LHCN-M2 (cell line): ENCODE results near the gene CLCA2. TPM values are rescaled to one million over a fixed set of nuclear protein-coding genes. Genes with fewer than 3 reads are reported as not detected.

Experiments used
- DNase-seq: peaks from one replicate; pipeline ENCODE4 v3.0.0-alpha.2; 2012; ENCODE audit warnings: low read depth
- total RNA-seq: library from RNA; depleted of rRNA; stranded (reverse); fragments of >200 nt; gene quantifications from 2 replicates; pipeline ENCODE4 v1.2.3, GENCODE V29; 2014

The CLCA2 gene
- total RNA-seq, 1 experiment from 2014 or later, result 0.23 TPM

DNA sequence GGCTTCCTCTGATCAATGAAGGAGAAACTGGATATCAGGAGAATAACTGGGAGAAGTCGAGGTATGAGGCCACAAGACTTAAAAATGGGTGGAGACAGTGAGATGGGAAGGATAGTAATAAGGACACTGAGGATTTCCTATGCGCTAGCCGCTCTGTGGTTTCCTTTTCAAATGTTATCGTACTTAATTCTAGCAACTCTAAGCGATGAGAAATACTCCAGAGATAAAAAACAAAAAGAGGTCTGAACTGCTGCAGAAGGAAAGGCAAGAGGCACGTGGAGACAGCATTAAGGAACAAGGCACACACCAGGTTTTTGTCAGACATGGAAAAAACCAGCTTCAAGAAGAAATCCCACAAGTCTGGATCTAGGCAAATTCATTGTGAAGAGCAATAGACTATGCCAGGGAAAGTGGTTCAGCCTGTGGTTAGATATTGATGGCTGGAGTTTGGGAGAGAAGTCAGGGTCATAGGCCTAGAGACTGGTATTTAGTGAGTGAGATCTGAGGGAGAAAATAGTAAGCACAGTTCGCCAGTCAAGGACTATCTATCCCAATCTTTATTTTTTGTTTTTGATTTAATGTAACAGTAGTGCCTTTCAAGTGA, 5.3 kb downstream of the CLCA2 start:
- no peak for DNase-seq

DNA sequence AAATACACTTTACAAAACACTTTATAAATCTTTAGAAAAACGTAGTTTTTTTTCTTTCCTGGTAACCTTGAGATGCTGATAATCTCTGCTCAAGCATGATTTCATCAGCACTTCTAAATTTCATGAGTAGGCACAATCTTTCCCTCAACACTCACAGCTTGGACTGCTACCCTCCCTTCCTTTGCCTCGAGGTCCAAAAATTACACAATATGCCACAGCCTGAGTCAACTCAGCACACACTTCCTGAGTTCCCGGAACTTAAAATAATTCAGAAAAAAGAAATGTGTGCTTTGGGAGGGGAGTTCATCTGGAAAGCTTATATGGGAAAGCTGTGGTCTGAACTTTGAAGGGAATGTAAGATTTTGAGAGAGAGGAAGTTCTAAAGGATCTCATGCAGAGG, 5.9 kb downstream of the CLCA2 start:
- DNase-seq, result peak; percentile 92

DNA sequence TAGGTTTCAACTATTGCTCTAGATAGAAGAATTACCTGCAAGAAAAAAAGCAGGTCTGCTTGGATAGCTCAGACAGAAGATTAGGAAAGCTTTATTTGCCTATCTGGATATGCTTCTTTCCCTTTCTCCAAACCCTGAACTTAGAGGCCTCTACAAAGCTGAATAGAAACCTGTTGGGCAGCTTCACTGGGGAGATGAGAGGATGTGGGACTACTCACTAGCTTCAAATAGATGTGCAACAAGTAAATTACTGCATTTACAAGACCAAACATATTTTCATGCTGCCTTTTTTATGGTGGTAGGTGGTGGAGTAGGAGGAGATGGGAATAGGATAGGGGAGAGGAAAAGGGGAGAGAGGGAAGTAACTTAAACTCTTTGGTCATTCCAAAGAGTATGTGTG, 6.4 kb downstream of the CLCA2 start:
- DNase-seq, result no peak

DNA sequence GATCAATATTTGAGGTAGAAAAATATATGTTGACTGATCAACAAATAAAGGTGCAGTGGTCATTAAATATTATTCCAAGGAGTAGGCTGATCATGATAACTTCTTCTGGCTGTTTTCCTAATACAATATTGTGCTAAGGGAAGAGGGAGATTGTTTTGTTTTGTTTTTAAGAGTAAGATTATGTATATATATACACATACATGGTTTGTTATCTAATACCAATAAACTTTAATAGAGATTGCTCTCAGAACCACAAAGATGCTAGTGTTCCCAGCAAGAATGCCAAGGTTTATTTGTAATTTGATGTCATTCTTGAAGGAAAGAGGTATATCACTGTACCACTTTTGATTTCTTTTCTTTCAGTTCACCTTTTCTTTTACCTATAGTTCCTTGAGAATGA, 10.1 kb downstream of the CLCA2 start:
- DNase-seq, result no peak

DNA sequence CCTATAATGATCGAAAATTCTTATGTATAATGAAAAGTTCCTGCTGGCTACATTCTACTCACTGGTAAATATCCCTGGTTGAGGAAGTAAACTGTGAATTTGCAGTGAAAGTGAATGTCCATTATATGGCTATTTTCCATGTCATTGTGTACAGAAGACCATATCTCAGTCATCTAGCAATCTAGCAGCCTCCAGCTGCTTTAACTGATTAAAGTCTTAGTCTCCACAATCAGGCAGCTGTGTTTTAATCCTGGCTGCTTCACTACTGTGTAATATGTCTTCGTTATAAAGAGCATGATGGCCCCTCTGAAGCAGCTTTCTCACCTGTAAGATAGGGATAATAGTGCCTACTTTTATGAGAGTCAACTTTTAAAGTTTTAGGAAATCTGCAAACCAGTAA, 11.4 kb downstream of the CLCA2 start:
- no peak for DNase-seq

DNA sequence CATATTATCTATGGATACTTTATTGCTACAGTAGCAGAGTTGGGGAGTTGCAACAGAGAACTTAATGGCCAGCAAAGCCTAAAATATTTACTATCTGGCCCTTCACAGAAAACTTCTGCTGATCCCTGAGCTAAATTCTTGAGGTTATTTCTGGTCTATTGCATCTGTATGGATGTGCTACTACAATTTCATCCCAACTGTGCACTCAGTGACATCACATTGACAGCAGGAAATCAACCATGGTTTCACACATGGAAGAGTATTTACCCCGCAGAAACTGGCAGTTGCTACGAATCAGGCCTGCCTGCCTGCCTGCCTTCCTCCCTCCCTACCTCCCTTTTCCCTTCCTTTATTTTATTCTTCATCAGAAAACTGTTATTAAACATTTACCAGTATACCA, 12.1 kb downstream of the CLCA2 start:
- DNase-seq, result no peak

DNA sequence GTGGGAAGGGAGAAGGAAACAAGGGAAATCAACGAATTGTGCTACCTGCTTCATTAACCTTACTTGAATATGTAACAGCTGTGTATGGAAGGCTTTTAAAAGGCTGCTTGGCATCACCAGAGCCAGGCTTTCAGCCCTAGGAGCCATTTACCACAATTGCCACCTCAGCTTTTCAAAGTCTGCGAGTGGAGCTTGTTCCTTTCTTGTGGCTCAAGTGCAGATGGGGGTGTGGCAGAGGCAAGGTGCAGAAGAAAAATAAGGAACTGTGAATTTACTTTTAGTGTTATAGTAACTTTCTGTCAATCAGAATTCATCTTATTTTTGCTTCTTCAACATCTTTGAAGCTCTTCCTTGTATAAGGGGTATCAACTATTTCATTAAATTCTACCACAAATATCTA, 17.6 kb downstream of the CLCA2 start:
- DNase-seq, result no peak

DNA sequence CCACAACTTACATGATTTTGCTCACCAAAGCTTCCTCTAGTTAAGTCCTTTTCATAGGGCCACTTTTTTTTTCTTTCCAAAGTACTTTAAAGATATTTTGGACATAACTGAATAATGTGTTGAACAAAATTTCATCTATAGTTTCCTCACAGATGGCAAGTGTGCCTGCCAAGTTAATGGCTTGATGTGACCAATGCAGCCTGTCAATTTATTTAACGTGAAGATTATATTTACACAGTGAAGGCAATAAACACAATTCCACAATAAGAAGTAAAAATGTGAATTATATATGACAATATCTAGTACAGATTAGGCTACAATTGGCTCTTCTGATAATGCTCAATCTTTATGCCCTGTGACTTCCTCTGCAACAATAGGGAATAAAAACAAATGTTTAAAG, 18.0 kb downstream of the CLCA2 start:
- no peak for DNase-seq

DNA sequence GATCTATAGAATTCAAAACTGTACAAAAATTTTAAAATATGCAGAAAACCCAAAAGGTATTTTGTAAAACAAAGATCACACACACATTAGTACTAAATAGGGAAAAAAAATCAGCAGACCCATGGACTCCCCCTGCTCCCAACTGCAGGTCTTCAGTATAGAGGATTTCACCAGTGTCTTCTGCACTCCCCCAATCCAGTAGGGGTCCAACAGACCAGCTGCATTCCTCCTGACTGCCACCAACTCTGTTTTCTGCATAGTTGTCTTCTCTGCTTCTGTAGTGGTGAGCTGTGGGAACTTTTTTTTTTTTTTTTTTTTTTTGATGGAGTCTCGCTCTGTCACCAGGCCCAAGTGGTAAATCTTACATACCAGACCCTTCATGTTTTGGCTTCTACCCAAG, 21.9 kb downstream of the CLCA2 start:
- no peak for DNase-seq

DNA sequence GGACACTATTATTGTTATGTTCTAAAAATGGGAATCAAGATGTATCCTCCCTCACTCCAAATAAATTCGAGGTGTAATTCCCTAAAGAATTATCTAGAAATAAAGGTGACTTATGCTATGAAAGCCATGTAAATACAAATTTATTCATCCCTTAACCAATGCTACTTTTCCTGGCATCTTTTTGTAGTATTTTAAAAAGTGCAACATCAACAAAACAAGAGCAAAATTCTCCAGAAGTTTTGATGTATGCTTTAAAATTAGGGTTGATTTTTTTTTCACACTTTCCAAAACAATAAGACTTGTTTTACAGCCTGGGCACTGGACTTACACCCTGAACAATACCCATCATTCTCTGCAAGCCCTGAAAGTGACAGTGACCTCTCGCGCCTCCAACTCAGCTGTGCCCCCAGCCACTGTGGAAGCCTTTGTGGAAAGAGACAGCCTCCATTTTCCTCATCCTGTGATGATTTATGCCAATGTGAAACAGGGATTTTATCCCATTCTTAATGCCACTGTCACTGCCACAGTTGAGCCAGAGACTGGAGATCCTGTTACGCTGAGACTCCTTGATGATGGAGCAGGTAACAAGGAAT, 23.3 kb downstream of the CLCA2 start:
- no peak for DNase-seq

DNA sequence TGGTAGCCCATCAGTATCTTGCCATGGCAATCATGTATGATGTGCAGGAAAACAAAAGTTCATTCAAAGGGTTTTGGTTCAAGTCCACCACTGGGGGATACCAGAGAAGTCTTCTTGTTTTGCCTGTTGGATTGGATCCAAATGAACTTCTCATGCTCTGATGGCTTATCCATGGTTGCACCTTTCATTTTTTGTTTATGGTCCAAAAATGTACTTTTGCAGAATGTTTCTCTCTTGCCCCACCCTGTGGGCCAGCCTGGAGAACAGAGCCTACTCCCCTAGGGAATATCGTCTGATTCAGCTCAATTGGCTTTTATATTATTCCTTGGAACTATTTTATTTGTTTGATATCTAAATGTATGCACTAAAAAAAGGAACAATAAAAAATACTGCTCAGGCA, 24.7 kb downstream of the CLCA2 start:
- no peak for DNase-seq

DNA sequence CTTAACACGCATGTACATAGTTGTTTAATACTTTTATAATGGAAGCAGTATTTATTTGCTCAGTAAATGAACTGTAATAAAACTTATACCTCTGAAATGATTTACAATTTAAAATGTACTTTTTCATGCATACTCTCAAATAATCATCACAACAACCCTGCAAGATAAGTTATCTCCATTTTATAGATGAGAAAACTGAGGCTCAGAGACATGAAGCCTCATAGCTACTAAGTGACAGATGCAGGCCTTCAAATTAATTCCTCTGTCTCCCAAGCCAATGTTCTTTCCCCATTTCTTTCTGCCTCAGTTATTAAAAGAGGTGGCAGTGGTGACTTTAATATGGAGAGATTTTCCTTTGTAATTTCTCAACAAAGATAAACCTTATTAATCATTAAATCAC, 25.1 kb downstream of the CLCA2 start:
- DNase-seq, result no peak

DNA sequence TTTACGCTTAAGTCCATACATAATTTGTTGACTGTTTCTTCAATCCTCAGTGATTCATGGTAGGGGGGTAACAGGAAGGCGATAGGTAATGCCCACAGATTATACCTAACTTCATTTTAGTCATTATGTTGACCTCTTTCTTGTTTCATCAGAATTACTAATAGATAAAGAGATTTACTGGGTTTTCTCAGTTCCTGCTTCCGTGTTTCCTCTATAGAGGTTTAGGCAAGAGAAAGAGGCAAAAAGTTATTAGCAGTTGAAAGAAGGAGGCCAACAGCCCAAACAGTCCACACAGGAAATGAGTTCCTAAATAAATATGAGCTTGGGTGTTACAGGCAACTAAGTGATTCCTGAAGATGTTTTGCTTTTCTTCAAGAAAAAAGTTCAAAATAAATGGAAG, 26.9 kb downstream of the CLCA2 start:
- DNase-seq, result no peak

DNA sequence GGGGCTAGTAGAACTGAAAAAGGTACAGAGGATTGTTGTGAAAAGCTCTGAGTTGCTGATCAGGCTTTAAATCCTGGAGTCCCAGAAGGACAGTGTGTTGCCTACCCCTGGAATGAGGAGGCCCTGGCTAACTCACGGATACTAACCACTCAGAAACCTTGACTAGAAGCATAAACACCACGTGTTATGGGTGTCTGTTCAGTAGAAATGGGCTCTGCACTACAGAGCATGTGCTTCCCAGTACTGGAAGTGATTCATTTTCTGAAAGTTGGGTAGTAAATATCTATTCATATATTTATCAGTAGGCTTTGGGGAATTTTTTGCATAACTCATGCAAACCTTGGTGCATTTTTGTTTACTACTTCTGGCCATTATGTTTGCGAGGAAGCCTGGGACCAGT, 29.7 kb downstream of the CLCA2 start:
- no peak for DNase-seq

DNA sequence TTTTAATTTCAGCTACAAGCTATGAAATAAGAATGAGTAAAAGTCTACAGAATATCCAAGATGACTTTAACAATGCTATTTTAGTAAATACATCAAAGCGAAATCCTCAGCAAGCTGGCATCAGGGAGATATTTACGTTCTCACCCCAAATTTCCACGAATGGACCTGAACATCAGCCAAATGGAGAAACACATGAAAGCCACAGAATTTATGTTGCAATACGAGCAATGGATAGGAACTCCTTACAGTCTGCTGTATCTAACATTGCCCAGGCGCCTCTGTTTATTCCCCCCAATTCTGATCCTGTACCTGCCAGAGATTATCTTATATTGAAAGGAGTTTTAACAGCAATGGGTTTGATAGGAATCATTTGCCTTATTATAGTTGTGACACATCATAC, 31.1 kb downstream of the CLCA2 start:
- DNase-seq, result no peak

DNA sequence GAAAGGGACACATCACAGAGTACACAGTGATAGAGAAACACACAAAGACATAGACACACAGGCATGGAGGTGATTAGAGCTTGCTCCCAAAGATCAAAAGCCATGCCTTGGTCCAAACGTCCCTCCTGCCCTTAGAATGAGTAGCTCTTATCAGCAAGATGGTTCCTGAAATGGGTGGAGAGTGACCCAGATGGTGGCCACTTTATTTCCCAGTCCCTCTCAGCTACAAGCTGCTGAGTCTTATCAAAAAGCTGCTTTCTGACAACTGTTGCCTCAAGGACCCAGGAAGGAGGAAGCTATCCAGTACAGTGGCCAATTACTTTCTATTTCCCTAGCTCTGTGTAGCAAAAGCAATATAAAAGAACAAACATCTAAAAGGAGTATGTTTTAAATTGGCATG, 37.0 kb downstream of the CLCA2 start:
- DNase-seq, result no peak

DNA sequence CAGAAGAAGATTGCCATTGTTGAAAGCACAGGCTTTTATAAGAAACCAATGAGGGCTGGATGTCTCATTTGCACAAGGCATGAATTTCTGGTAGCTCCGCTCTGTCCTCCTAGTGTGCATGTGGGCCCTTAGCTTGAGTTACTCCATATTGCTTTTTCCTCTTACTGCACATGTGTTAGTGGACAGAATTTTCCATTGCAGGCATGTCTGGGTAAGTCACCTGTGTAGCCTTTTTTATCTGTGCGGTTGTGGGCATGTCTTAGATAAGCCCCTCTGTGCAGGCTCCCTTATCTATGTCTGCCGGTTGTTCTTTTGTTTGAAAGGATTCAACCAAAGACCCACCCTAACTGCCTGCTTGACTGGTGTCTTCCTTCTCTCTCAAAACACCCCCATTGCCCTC, 37.5 kb downstream of the CLCA2 start:
- no peak for DNase-seq

DNA sequence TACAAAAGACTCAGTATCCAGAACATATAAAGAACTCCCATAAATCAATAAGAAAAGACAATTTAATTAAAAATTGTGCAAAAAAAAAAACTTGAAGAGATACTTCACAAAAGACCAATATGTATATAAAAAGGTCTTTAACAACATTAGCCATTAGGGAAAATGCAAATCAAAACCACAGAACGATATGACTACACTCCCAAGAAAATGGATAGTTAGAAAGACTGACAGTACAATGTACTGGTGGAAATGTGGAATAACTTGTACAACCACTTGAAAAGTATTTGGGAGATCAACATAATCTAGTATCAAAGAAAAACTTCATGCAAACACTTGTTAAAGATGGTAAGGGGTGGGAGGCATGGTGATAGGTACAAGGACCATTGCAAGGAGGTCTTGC, 40.8 kb downstream of the CLCA2 start:
- DNase-seq, result no peak

DNA sequence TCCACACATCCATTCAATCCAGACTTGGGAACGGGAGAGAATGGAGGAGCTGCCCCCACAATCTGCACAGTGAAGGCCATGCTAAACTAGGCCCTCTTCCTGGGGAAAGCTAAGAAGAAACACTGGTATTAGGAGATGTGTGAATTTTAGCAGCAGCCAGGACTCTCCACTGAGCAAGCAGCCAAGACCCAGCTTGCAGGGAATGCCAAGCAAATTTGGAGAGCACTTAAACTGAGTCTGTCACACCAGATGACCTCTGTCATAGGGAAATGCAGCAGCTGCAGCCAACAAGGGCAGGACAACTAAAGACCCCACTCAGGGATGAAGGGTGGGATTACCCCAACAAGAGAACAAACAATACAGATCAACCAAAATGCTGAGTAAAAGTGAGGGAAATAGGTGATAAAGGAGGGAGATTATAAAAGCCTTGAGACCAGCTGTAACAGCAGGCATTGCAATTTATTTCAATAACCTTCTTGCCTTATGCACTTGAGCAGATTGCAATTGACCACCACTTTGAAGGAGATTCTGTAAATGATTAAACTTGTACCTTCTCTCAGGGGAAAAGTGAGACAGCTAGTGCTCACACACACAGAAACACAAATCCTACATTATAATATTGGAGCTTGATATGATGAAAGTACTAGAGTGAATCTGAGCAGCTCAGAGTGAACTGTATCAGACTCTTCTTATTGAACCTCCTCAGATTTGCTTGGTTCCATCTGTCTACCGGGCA, 42.3 kb downstream of the CLCA2 start:
- DNase-seq, result no peak

DNA sequence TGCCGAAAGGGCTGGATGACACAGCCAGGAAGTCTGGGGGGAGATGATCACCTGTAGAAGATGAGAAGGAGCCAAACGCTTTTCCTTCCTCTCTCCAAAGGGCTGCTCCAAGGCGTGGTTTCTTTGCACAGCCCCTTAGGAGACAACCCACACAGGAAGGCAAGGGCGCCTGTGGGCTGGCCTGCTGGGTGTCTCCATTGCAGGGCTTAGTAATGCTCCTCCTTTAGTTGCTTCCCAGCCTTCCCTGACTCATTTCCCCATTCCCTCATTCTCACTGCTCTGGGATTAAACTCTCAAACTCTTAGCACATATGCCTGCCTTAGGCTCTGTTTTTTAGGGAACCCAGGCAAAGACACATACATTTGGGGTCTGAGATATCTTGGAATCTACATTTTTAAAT, 43.0 kb downstream of the CLCA2 start:
- peak; percentile 5 for DNase-seq

DNA sequence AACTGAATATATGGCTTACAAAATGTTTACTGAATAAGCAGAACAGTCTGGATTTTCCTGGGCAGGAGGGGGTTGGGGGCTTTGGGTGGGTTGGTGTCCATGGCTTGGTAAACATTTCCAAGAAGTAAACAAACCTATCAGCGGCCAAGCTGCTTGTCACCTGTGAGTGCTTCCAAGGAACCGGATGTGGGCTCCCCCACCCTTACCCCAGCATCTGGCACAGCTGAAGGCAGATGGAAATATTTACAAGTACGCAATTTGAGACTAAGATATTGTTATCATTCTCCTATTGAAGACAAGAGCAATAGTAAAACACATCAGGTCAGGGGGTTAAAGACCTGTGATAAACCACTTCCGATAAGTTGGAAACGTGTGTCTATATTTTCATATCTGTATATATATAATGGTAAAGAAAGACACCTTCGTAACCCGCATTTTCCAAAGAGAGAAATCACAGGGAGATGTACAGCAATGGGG, 44.6 kb downstream of the CLCA2 start, which contains the start of gene CLCA1:
Gene CLCA1 (plus strand): TSS at position 427 of the 477 bp plus-strand sequence. CDS start 45 bp downstream, at position 472.
- DNase-seq, result no peak

DNA sequence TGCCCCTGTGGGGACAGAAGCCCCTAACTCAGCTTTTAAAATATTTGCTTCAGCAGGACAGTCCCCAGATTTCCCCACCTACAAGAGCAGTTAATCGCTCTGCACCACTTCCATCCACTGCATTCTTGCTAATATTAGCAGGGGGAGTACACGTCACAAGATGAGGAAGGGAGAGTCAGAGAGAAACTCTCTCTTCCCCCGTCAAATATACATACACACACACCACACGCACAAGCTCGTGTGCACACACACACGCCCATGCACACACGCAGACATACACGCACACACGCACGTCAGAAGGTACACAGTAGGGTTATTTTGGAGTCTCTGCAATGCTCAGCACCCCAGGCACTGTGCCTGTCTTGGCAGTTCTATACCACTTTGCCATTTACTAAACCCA, 46.9 kb downstream of the CLCA2 start:
- DNase-seq, result no peak

DNA sequence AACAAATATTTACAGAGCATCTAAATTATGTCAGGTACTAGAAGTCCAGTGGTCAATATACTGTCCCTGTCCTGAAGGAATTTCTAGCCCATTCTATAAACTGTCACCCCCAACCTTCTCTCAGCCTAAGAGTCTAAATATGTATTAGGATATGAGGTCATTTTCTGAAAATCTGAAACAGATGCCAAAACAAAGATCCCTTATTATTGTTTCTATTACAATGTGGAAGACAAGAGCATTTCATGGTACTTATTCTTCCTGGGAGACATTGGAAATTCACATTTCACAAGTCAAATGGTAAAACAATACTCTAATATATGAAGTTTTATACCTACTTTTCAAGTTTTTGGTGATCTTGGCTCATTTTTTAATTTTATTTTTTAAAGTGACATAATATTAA, 47.3 kb downstream of the CLCA2 start:
- DNase-seq, result no peak
